ENCODE data around the gene ZNF414.

ZNF414 gene

GRCh38 chr19:8463365-8463764 is 50.6 kb downstream of the ZNF414 start:
- DNase-seq: no peak

DNA sequence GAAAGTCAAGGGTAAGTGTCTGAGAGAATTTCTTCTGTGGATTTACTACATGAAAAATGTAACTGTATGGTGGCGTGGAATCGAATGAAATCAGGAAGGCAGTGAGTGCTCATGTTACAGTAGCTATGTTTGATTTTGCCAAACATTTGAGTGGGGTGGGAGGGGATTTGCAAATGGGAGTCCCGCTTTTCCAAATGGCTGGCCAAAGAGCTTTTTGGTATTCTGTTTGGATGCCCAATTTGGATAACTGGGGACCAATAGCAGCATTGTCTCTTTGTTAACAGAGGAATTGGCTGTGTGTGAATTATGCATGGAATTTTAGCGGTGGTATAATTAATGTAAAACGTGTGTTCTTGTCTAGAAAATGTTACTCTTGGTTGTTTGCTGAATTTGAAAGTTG is 51.4 kb downstream of the ZNF414 start:
- no peak for DNase-seq

DNA sequence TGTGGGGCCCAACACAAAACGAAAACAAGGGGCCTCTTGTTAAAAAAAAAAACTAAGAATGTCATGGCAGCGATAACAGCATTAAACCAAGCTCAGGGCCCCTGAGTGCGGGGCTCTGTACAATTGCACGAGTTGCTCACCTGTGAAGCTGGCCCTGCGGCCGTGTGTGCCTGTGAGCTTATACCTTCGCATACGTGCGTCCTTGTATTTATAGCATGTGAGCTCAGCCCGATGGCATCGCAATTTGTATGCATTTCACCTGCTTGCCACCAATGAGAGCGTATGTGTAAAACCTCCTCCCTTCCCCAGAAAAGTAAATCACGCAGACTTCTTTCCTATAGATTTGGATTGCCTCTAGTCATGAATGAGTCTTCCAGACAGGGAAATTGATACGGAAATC is 52.1 kb downstream of the ZNF414 start:
- DNase-seq: no peak

GRCh38 chr19:8461376-8461775 is 52.6 kb downstream of the ZNF414 start:
- DNase-seq: no peak

GRCh38 chr19:8460516-8461298 is 53.3 kb downstream of the ZNF414 start:
- DNase-seq: no peak
